ENCODE data around the gene SPATA13.

SPATA13 gene

GRCh38 chr13:24133021-24133795 lies 27.3 kb upstream of the SPATA13 start:
- TF ChIP-seq GATA3 (IDR thresholded peaks at IDR 0.05; ENCODE audit: low read depth, low read length) = no peak
- no peak for TF ChIP-seq GATA2 (IDR thresholded peaks at IDR 0.05; ENCODE audit: low read depth, low read length)

- TF ChIP-seq GATA3 (IDR thresholded peaks at IDR 0.05; ENCODE audit: low read depth, low read length) = no peak
These were observed 26.3 kb upstream of the SPATA13 start for GRCh38 chr13:24134231-24134630.

GRCh38 chr13:24134757-24135156 lies 25.8 kb upstream of the SPATA13 start:
- no peak for TF ChIP-seq GATA2 (IDR thresholded peaks at IDR 0.05; ENCODE audit: low read depth, low read length)
- TF ChIP-seq GATA3 (IDR thresholded peaks at IDR 0.05; ENCODE audit: low read depth, low read length) = no peak

- no peak for TF ChIP-seq GATA3 (IDR thresholded peaks at IDR 0.05; ENCODE audit: low read depth, low read length)
- TF ChIP-seq GATA2 (IDR thresholded peaks at IDR 0.05; ENCODE audit: low read depth, low read length) = no peak
These were observed 24.7 kb upstream of the SPATA13 start for GRCh38 chr13:24135674-24136300.

GRCh38 chr13:24138911-24139310 lies 21.6 kb upstream of the SPATA13 start:
- no peak for TF ChIP-seq GATA3 (IDR thresholded peaks at IDR 0.05; ENCODE audit: low read depth, low read length)

- TF ChIP-seq GATA3 (IDR thresholded peaks at IDR 0.05; ENCODE audit: low read depth, low read length) = no peak
- no peak for TF ChIP-seq GATA2 (IDR thresholded peaks at IDR 0.05; ENCODE audit: low read depth, low read length)
These were observed 19.1 kb upstream of the SPATA13 start for GRCh38 chr13:24141333-24141910.

- TF ChIP-seq GATA2 (IDR thresholded peaks at IDR 0.05; ENCODE audit: low read depth, low read length) (no peak), GATA3 (IDR thresholded peaks at IDR 0.05; ENCODE audit: low read depth, low read length) (no peak)
These were observed 18.1 kb upstream of the SPATA13 start for GRCh38 chr13:24142453-24142852.

GRCh38 chr13:24142886-24143285 lies 17.6 kb upstream of the SPATA13 start:
- TF ChIP-seq GATA3 (IDR thresholded peaks at IDR 0.05; ENCODE audit: low read depth, low read length) (no peak), GATA2 (IDR thresholded peaks at IDR 0.05; ENCODE audit: low read depth, low read length) (no peak)

- TF ChIP-seq GATA2 (IDR thresholded peaks at IDR 0.05; ENCODE audit: low read depth, low read length) (no peak), GATA3 (IDR thresholded peaks at IDR 0.05; ENCODE audit: low read depth, low read length) (no peak)
These were observed 15.3 kb upstream of the SPATA13 start for GRCh38 chr13:24145240-24145639.

- TF ChIP-seq GATA3 (IDR thresholded peaks at IDR 0.05; ENCODE audit: low read depth, low read length) (no peak), GATA2 (IDR thresholded peaks at IDR 0.05; ENCODE audit: low read depth, low read length) (no peak)
These were observed 14.8 kb upstream of the SPATA13 start for GRCh38 chr13:24145674-24146073.

GRCh38 chr13:24146961-24147569 lies 13.5 kb upstream of the SPATA13 start:
- TF ChIP-seq GATA2 (IDR thresholded peaks at IDR 0.05; ENCODE audit: low read depth, low read length) (no peak), GATA3 (IDR thresholded peaks at IDR 0.05; ENCODE audit: low read depth, low read length) (no peak)

GRCh38 chr13:24147570-24147963 lies 13.0 kb upstream of the SPATA13 start:
- no peak for TF ChIP-seq GATA2 (IDR thresholded peaks at IDR 0.05; ENCODE audit: low read depth, low read length)
- no peak for TF ChIP-seq GATA3 (IDR thresholded peaks at IDR 0.05; ENCODE audit: low read depth, low read length)

- no peak for TF ChIP-seq GATA2 (IDR thresholded peaks at IDR 0.05; ENCODE audit: low read depth, low read length)
- TF ChIP-seq GATA3 (IDR thresholded peaks at IDR 0.05; ENCODE audit: low read depth, low read length) = no peak
These were observed 11.9 kb upstream of the SPATA13 start for GRCh38 chr13:24148414-24149235.

All from SH-SY5Y (cell line).